ENCODE results near the gene AVPI1. TPM values are rescaled to one million over a fixed set of nuclear protein-coding genes. Genes with fewer than 3 reads are reported as not detected.

AVPI1 gene
- total RNA-seq, 1 experiment from 2014 or later: 6.5 TPM

- Histone ChIP-seq H3K23me2 (ENCODE audit: insufficient read length, low read depth, low read length, poor library complexity, severe bottlenecking) (peaks cover 7% of the 10 kb centered on the region), H3K79me2 (ENCODE audit: insufficient read depth, low read length) (0 out of 2 replicates have a peak, but pooled peaks cover under 1% of the 10 kb centered on the region), H2AK5ac (ENCODE audit: insufficient read length, low read length) (no peak overlapping the region), H3K4me2 (ENCODE audit: insufficient read depth, insufficient read length, low read length) (no peak overlapping the region), H3K27me3 (ENCODE audit: insufficient read depth, low read length) (no peaks in the 10 kb centered on the region), H2BK12ac (ENCODE audit: insufficient read length, low read depth, low read length) (no peak overlapping the region), H3K4me1 (ENCODE audit: insufficient read depth, low read length) (no peaks in the 10 kb centered on the region), H3T11ph (ENCODE audit: low read length) (no peak overlapping the region), H2BK15ac (ENCODE audit: low read depth, low read length) (no peak overlapping the region), H2BK5ac (ENCODE audit: insufficient read length, low read length) (no peak overlapping the region), H3K4ac (ENCODE audit: low read depth, low read length) (no peak overlapping the region), H3K9ac (ENCODE audit: extremely low read depth, insufficient read length, low read length) (no peak overlapping the region), H2AFZ (ENCODE audit: low read length) (no peak overlapping the region), H3K14ac (ENCODE audit: insufficient read depth, low read length) (no peak overlapping the region), H4K8ac (replicated peaks; ENCODE audit: insufficient read length, low read depth, low read length) (no peak overlapping the region), H4K91ac (ENCODE audit: insufficient read length, low read depth, low read length) (no peak overlapping the region), H4K5ac (ENCODE audit: insufficient read length, low read depth, low read length) (no peak overlapping the region), H3K18ac (ENCODE audit: insufficient read length, low read depth, low read length) (no peak overlapping the region), H3K23ac (ENCODE audit: insufficient read length, low read depth, low read length) (no peak overlapping the region), H3K56ac (ENCODE audit: insufficient read length, low read depth, low read length) (no peak overlapping the region), H3K9me3 (ENCODE audit: control insufficient read depth, low read depth, low read length) (no peaks in the 10 kb centered on the region), H3K27ac (ENCODE audit: insufficient read length, low read depth, low read length) (no peak overlapping the region), H3K79me1 (ENCODE audit: insufficient read depth, low read depth, low read length, poor library complexity, severe bottlenecking) (no peaks in the 10 kb centered on the region), H4K20me1 (ENCODE audit: control insufficient read depth, insufficient read depth, insufficient read length) (no peaks in the 10 kb centered on the region), H2BK20ac (ENCODE audit: low read depth, low read length, poor library complexity, severe bottlenecking) (no peak overlapping the region), H2BK120ac (ENCODE audit: low read depth, low read length, poor library complexity, severe bottlenecking) (no peak overlapping the region)
- Mint-ChIP-seq H3K4me1 (peaks cover 17 to 22% of the 10 kb centered on the region in 2 experiments), H3K9me3 (no peaks in the 10 kb centered on the region; a peak in 2 of 5 replicates), H3K4me3 (no peak overlapping the region), H3K27ac (no peak overlapping the region), H3K36me3 (ENCODE audit: insufficient read depth in 1 of 3, low read depth in 3 of 3) (peaks cover 0 to 4% (median 2%) of the 10 kb centered on the region in 3 experiments; a peak in 2 of 7 replicates), H3K27me3 (ENCODE audit: low read depth) (no peaks in the 10 kb centered on the region)
- TF ChIP-seq CTCF (conservative IDR thresholded peaks at IDR 0.05): no peak
- no peak for DNase-seq
- no CpG with 5 or more reads among the region's 1 CpG for WGBS (ENCODE audit: extremely low coverage, insufficient read length, low lambda C conversion rate)
These were observed 51.5 kb downstream of the AVPI1 start for GRCh38 chr10:97635577-97635976.

All from H9 (cell line).